Measurements from ENCODE around the gene POC1A.

- TF ChIP-seq CTCF (IDR thresholded peaks at IDR 0.05) (no peak), POLR2A (IDR thresholded peaks at IDR 0.05) (no peak), EP300 (IDR thresholded peaks at IDR 0.05) (no peak)
Observed at GRCh38 chr3:52124766-52125165, 29.5 kb downstream of the POC1A start.
